GM12874 (cell line): ENCODE data around the gene GADD45B.

Source experiments
- TF ChIP-seq, protein P1 (sequence below): IDR thresholded peaks from 2 replicates; pipeline ENCODE4 v1.5.1; 2011; ENCODE audit warnings: low read depth, mild to moderate bottlenecking, control low read depth, low read length, moderate library complexity; ENCODE audit not compliant: insufficient read depth

Gene GADD45B

DNA sequence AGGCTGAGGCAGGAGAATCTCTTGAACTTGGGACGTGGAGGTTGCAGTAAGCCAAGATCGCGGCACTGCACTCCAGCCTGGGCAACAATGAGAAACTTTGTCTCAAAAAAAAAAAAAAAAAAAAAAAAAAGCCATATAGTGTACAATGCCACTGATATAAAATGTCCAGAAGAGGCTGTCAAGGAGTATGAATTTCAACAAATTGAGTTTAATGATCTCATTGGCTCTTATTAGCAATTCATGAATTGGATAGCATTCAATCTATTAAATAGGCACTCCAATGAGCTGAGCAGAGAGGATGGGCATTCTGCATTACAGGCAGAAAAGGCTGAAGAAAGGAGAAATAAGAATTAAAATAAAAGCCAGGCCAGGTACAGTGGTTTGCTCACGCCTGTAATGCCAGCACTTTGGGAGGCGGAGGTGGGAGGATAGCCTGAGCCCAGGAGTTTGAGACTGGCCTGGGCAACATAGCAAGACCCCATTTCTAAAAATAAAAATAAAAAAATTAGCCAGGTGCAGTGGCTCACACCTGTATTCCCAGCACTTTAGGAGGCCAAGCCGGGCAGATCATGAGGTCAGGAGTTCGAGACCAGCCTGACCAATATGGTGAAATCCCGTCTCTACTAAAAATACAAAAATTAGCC, 18.4 kb upstream of the GADD45B start:
- TF ChIP-seq, protein P1, sequence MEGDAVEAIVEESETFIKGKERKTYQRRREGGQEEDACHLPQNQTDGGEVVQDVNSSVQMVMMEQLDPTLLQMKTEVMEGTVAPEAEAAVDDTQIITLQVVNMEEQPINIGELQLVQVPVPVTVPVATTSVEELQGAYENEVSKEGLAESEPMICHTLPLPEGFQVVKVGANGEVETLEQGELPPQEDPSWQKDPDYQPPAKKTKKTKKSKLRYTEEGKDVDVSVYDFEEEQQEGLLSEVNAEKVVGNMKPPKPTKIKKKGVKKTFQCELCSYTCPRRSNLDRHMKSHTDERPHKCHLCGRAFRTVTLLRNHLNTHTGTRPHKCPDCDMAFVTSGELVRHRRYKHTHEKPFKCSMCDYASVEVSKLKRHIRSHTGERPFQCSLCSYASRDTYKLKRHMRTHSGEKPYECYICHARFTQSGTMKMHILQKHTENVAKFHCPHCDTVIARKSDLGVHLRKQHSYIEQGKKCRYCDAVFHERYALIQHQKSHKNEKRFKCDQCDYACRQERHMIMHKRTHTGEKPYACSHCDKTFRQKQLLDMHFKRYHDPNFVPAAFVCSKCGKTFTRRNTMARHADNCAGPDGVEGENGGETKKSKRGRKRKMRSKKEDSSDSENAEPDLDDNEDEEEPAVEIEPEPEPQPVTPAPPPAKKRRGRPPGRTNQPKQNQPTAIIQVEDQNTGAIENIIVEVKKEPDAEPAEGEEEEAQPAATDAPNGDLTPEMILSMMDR = no peak

DNA sequence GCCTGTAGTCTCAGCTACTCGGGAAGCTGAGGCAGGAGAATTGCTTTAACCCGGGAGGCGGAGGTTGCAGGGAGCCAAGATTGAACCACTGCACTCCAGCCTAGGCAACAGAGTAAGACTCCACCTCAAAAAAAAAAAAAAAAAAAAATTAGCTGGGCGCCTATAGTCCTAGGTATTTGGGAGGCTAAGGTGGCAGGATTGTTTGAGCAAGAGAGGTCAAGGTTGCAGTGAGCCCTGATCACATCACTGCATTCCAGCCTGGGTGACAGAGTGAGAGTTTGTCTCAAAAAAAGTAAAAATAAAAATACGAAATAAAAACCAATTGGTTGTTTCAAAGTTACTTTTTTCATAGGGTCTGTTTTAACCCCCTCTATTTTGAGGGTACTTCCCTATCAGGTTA, 17.9 kb upstream of the GADD45B start:
- TF ChIP-seq, protein P1 = no peak

DNA sequence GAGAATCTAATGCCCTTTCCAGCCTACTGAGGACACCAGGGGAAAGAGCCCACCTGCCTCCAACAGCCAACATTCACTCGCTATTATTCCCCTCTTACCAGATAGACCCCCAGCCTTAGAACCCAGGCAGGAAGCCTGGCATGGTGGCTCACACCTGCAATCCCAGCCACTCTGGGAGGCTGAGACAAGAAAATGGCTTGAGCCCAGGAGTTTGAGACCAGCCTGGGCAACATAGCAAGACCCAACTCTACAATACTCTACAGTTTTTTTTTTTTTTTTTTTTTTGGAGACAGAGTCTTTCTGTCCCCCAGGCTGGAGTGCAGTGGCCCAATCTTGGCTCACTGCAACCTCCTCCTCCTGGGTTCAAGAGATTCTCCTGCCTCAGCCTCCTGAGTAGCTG, 15.7 kb upstream of the GADD45B start:
- TF ChIP-seq, protein P1 = no peak

DNA sequence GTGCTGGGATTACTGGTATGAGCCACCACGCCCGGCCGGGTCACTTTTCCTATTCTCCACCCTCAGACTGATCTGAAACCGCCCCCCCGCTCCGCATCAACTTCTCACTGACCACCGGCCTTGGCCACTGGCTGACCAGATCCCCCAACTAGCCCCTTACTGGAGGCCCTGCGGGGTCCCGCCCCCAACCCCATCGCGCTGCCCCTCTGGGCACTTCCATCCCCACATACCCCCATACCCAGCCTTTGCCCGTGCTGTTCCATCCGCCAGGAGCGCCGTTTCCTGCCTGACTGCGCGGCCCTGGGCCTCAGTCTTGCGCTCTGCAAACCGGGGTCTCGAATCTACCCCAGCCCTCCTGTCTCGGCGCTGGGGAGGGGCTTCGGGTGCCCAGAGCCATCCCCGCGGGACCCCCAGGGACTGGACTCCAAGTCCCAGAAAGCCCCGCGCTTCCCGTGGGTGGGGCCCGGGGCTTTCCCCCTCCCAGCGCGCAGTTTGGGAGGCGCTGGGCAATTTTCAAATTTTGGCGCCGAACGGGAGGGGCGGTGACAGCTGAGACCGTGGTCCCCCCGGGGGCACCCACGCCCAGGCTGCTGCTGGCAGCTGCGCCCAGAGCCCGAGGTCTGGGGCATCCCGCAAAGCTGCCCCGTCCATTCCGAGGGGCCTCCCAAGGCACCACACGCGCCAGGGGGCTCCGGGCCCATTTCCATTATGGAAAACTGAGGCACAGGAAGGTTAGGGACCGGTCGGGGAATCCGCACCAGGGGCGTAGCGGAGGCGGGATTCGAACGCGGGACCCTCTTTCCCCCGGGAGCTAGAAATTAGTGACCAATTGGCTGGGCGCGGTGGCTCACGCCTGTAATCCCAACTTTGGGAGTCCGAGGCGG, 13.9 kb upstream of the GADD45B start:
- TF ChIP-seq, protein P1 = peak; percentile 23; the same call in 1 of the 2 replicates

DNA sequence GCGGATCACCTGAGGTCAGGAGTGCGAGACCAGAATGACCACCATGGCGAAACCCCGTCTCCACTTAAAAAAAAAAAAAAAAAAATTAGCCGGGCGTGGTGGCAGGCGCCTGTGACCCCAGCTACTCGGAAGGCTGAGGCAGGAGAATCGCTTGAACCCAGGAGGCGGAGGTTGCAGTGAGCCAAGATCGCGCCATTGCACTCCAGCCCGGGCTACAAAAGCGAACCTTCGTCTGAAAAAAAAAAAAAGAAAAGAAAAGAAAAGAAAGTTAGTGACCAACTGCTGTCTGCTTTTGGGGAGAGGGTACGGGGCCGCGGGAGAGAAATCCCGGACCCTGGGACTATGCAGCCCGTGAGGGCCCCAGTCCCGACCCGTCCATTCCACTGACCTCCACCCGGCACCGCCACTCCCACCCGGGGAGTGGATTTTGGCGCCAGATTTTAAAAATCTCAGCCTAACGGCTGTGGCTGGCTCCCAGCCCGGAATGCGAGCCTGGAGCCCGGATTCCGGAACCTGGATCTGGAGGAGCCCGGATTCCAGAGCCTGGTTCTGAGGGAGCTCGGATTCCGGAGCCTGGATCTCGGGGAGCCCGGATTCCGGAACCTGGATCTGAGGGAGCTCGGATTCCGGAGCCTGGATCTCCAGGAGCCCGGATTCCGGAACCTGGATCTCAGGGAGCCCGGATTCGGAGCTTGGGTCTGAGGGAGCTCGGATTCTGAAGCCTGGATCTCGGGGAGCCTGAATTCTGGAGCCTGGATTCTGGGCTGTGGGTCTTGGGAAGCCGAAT, 13.1 kb upstream of the GADD45B start:
- TF ChIP-seq, protein P1 = no peak

DNA sequence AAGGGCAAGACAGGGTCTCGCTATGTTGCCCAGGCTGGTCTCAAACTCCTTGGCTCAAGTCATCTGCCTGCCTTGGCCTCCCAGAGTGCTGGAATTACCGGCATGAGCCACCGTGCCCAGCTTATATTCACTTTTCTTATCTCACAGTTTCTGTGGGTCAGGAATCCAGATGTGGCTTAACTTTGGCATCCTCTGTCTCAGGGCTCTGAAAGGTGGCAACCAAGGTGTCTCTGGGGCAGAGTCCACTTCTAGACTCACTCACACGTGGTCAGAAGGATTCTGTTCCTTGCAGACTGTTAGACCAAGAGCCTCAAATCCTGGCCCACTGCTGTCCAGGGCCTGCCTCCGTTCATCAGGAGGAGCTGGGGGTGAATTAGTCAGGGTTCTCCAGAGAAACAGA, 11.5 kb upstream of the GADD45B start:
- TF ChIP-seq, protein P1 = no peak

DNA sequence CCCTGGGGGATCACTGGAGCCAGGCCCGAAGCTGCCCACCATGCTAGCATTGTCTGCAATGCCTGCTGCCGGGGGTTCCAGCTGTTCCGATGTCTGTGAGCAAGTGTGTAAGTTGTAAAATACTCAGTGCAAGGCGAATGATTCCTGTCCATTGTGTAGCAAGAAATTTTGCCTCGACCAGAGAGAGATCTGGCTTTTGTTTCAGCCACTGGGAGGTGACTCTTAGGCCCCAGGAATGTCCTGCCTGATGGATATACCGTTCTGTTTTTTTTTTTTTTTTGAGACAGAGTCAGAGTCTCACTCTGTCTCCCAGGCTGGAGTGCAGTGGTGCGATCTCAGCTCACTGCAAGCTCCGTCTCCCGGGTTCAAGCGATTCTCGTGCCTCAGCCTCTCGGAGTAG, 7.3 kb upstream of the GADD45B start:
- TF ChIP-seq, protein P1 = no peak
